ENCODE measurements around the gene SPAG17. TPM values are rescaled to one million over a fixed set of nuclear protein-coding genes. Genes with fewer than 3 reads are reported as not detected.

SPAG17 gene
- total and polyA plus RNA-seq, 2 of the 4 experiments (the other 2 are of a cell fraction): 0.10 TPM; not detected in 1

DNA sequence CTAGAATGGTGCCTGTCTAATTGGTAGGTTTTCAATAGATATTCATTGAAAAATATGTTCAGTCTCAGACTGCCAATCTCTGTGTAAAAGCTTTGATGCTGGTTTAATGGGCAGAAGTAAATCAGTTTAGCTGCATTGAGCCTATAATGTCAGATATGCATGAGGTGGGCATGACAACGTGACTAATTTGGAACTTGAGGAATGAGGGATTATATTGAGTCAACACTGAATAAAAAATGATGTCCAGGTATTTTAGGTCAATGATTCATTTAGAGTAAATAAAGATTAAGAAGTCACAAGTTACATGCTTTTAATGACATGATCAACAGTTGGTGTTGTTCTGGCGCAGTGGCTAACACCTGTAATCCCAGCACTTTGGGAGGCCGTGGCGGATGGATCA is 252.5 kb downstream of the SPAG17 start:
- Histone ChIP-seq H2AK5ac (ENCODE audit: low read depth, low read length) (no peak overlapping the region), H3K9me3 (ENCODE audit: control insufficient read depth, insufficient read depth, low read length) (no peaks in the 10 kb centered on the region), H4K5ac (ENCODE audit: low read depth, low read length) (no peak overlapping the region), H3K23ac (ENCODE audit: low read depth, low read length) (no peak overlapping the region), H2BK15ac (ENCODE audit: low read depth, low read length) (no peak overlapping the region), H3K9ac (ENCODE audit: low read depth, low read length) (no peak overlapping the region), H2BK120ac (ENCODE audit: low read depth, low read length) (no peak overlapping the region), H3K18ac (ENCODE audit: low read depth, low read length) (no peak overlapping the region), H3K9me1 (ENCODE audit: insufficient read depth, low read length) (peaks cover 3% of the 10 kb centered on the region), H3K27me3 (ENCODE audit: control insufficient read depth, insufficient read depth, low read length) (no peaks in the 10 kb centered on the region), H3K14ac (replicated peaks; ENCODE audit: low read depth, low read length) (no peak overlapping the region), H3K4ac (ENCODE audit: low read depth, low read length) (no peak overlapping the region), H4K20me1 (ENCODE audit: insufficient read depth, low read length) (peaks cover 8% of the 10 kb centered on the region; the same call in 1 of the 2 replicates), H3K56ac (ENCODE audit: extremely low read depth, insufficient read depth, low read length) (no peak overlapping the region), H2BK20ac (ENCODE audit: low read depth, low read length) (no peak overlapping the region), H3K27ac (ENCODE audit: insufficient read depth, low read length) (no peak overlapping the region), H3K4me1 (ENCODE audit: control insufficient read depth, insufficient read depth, low read length) (0 out of 2 replicates have a peak, but pooled peaks cover 3% of the 10 kb centered on the region), H3K79me1 (ENCODE audit: low read depth in 1 of 2, low read length in 2 of 2) (peaks cover 18 to 50% of the 10 kb centered on the region in 2 experiments), H4K8ac (ENCODE audit: low read depth in 2 of 2, low read length in 2 of 2) (no peak overlapping the region), H4K91ac (ENCODE audit: insufficient read depth, low read depth, low read length) (no peak overlapping the region), H2AFZ (replicated peaks; ENCODE audit: low read length, poor library complexity) (no peak overlapping the region), H3K4me3 (ENCODE audit: insufficient read depth, low read depth, low read length) (no peak overlapping the region), H3K4me2 (ENCODE audit: low read depth, low read length) (no peak overlapping the region), H2AK9ac (replicated peaks; ENCODE audit: low read depth, low read length, poor library complexity) (no peak overlapping the region), H3K36me3 (ENCODE audit: control insufficient read depth, insufficient read depth, low read length) (peaks cover 4% of the 10 kb centered on the region), H2BK5ac (ENCODE audit: low read depth, low read length, poor library complexity, severe bottlenecking) (no peak overlapping the region)
- BruUV-seq (replicated peaks): no TSS peak
- no peak for ATAC-seq (ENCODE audit: low read depth)
- WGBS, 2 experiments (ENCODE audit: extremely low coverage in 2 of 2, insufficient read length in 1 of 2): 100% methylated on average over 1 of the region's 4 CpGs; no CpG with 5 or more reads in 1 of the 2 experiments
- no peak for TF ChIP-seq CEBPB (IDR thresholded peaks at IDR 0.05; ENCODE audit: low read depth, low read length)
- TF ChIP-seq FOS (IDR thresholded peaks at IDR 0.05; ENCODE audit: low read depth, low read length): no peak
- no peak for TF ChIP-seq MAFK (IDR thresholded peaks at IDR 0.05; ENCODE audit: low read depth, low read length)
- TF ChIP-seq, protein P1, sequence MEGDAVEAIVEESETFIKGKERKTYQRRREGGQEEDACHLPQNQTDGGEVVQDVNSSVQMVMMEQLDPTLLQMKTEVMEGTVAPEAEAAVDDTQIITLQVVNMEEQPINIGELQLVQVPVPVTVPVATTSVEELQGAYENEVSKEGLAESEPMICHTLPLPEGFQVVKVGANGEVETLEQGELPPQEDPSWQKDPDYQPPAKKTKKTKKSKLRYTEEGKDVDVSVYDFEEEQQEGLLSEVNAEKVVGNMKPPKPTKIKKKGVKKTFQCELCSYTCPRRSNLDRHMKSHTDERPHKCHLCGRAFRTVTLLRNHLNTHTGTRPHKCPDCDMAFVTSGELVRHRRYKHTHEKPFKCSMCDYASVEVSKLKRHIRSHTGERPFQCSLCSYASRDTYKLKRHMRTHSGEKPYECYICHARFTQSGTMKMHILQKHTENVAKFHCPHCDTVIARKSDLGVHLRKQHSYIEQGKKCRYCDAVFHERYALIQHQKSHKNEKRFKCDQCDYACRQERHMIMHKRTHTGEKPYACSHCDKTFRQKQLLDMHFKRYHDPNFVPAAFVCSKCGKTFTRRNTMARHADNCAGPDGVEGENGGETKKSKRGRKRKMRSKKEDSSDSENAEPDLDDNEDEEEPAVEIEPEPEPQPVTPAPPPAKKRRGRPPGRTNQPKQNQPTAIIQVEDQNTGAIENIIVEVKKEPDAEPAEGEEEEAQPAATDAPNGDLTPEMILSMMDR (conservative IDR thresholded peaks at IDR 0.05; ENCODE audit: low read depth, low read length): no peak
- no peak for TF ChIP-seq BHLHE40 (IDR thresholded peaks at IDR 0.05; ENCODE audit: low read depth, low read length)
- no peak for TF ChIP-seq NFE2L2 (IDR thresholded peaks at IDR 0.05; ENCODE audit: low read depth, low read length)
- no peak for TF ChIP-seq MAZ (IDR thresholded peaks at IDR 0.05; ENCODE audit: borderline replicate concordance, low read depth, low read length)
- TF ChIP-seq POLR2A (IDR thresholded peaks at IDR 0.05; ENCODE audit: low read depth, low read length): no peak
- dilution Hi-C loops (cut with HindIII; ENCODE audit: low sequenced_read_pairs, unreplicated experiment) (no loop called here), intact Hi-C loops (cut with micrococcal nuclease) (no loop called here), in situ Hi-C loops (cut with MboI; ENCODE audit: low sequenced_read_pairs) (no loop called here)
- POLR2A ChIA-PET (ENCODE audit: unreplicated experiment): interaction anchor here (0.6 kb wide), 1 partner anchor 96 kb away, joined by 10 read pairs; no protein-coding TSS in a partner anchor
- DNase-seq: no peak
- CTCF ChIA-PET: interaction anchor here (0.7 kb wide), 1 partner anchor 34 kb away, joined by 5 read pairs; no protein-coding TSS in a partner anchor

Data from IMR-90 (cell line).